ENCODE results near the gene ARID2. TPM values are rescaled to one million over a fixed set of nuclear protein-coding genes. Genes with fewer than 3 reads are reported as not detected.

Gene ARID2
- total RNA-seq, 1 donor from 2014 or later, result 21.1 TPM

GRCh38 chr12:45866299-45866698 is 136.8 kb downstream of the ARID2 start:
- TF ChIP-seq, protein P1, sequence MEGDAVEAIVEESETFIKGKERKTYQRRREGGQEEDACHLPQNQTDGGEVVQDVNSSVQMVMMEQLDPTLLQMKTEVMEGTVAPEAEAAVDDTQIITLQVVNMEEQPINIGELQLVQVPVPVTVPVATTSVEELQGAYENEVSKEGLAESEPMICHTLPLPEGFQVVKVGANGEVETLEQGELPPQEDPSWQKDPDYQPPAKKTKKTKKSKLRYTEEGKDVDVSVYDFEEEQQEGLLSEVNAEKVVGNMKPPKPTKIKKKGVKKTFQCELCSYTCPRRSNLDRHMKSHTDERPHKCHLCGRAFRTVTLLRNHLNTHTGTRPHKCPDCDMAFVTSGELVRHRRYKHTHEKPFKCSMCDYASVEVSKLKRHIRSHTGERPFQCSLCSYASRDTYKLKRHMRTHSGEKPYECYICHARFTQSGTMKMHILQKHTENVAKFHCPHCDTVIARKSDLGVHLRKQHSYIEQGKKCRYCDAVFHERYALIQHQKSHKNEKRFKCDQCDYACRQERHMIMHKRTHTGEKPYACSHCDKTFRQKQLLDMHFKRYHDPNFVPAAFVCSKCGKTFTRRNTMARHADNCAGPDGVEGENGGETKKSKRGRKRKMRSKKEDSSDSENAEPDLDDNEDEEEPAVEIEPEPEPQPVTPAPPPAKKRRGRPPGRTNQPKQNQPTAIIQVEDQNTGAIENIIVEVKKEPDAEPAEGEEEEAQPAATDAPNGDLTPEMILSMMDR (IDR thresholded peaks at IDR 0.05; ENCODE audit: insufficient read depth, low read length, poor library complexity, severe bottlenecking), result no peak
- no peak overlapping the region for H3K4me3 ChIP-seq (ENCODE audit: low read depth, low read length)
- H3K36me3 ChIP-seq (ENCODE audit: control insufficient read depth, insufficient read depth, low read length), result no peaks in the 10 kb centered on the region
- H3K27me3 ChIP-seq (ENCODE audit: control insufficient read depth, insufficient read depth, low read length), result no peaks in the 10 kb centered on the region
- DNase-seq (ENCODE audit: low read depth), result no peak

DNA sequence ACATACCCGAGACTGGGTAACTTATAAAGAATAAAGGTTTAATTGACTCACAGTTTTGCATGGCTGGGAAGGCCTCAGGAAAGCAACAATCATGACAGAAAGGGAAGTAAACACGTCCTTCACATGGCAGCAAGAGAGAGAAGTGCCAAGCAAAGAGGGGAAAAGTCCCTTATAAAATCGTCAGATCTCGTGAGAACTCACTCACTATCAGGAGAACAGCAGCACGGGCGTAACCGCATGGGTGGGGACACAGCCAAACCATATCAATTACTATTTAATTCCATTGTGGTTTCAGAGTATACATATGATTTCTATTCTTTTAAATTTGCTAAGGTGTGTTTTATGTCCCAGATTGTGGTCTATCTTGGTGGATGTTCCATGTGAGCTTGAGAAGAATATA is 142.9 kb downstream of the ARID2 start:
- Histone ChIP-seq H3K36me3 (ENCODE audit: control insufficient read depth, insufficient read depth, low read length) (no peaks in the 10 kb centered on the region), H3K4me3 (ENCODE audit: low read depth, low read length) (no peak overlapping the region), H3K27me3 (ENCODE audit: control insufficient read depth, insufficient read depth, low read length) (no peaks in the 10 kb centered on the region)
- TF ChIP-seq, protein P1 (IDR thresholded peaks at IDR 0.05; ENCODE audit: insufficient read depth, low read length, poor library complexity, severe bottlenecking), result no peak
- no peak for DNase-seq (ENCODE audit: low read depth)

- Histone ChIP-seq H3K27me3 (ENCODE audit: control insufficient read depth, insufficient read depth, low read length) (no peaks in the 10 kb centered on the region), H3K36me3 (ENCODE audit: control insufficient read depth, insufficient read depth, low read length) (no peaks in the 10 kb centered on the region), H3K4me3 (ENCODE audit: low read depth, low read length) (no peak overlapping the region)
- TF ChIP-seq, protein P1 (IDR thresholded peaks at IDR 0.05; ENCODE audit: insufficient read depth, low read length, poor library complexity, severe bottlenecking), result no peak
- no peak for DNase-seq (ENCODE audit: low read depth)
Observed at GRCh38 chr12:45877069-45877468, 147.6 kb downstream of the ARID2 start.

DNA sequence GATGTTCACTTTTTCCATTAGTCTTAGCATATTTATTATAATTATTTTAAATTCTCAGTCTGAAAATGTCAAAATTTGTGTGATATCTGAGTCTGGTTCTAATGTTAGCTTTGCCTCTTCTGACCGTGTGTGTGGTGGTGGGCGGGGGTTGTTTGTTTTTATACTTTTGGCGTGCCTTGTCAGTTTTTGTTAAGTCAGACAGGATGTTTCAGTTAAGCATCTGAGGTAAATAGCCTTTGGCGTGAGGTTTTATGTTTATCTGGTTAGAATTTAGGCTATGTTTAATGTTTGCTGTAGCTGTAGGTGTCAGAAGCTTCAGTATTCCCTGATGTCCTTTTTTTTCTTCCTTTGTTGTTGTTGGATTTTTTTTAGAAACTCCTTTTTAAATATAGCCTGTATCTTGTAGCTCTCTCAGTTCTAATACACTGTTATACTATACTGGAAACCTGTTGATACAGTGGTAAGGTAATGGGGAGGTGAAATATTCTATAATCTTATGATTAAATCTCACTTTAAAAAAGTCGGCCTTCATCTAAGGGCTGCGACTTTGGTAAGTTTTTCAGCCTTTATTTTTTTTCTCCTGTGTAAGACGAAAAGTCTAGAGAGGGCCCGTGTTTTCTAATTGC is 149.2 kb downstream of the ARID2 start:
- no peaks in the 10 kb centered on the region for H3K36me3 ChIP-seq (ENCODE audit: control insufficient read depth, insufficient read depth, low read length)
- TF ChIP-seq, protein P1 (IDR thresholded peaks at IDR 0.05; ENCODE audit: insufficient read depth, low read length, poor library complexity, severe bottlenecking), result no peak
- no peak overlapping the region for H3K4me3 ChIP-seq (ENCODE audit: low read depth, low read length)
- no peak for DNase-seq (ENCODE audit: low read depth)
- H3K27me3 ChIP-seq (ENCODE audit: control insufficient read depth, insufficient read depth, low read length), result no peaks in the 10 kb centered on the region

DNA sequence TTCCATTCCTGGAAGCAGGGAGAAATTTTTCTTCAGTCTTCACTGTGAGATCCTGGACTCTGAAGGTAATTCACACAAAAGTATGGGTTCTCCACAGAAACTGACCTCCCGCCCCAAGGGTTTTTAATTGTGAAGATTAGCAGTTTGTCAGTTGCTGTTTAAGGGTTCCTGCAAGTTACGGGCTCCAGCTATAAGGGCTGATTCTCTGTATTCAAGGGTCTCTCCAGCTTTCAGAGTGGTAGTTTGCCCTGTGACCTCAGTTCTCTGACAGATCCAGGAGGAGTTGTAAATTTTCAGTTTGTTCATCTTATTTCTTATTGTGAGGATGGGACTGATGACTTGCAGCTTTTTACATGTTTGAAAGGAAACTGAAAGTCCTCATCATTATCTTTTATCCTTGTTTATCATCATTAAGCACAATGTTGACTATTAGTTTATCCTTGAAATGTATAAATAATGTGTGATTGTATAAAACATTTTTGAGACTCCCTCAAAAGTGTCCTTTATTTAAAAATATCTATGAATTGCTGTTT is 149.9 kb downstream of the ARID2 start:
- no peak for DNase-seq (ENCODE audit: low read depth)
- TF ChIP-seq, protein P1 (IDR thresholded peaks at IDR 0.05; ENCODE audit: insufficient read depth, low read length, poor library complexity, severe bottlenecking), result no peak

GRCh38 chr12:45880533-45880932 is 151.0 kb downstream of the ARID2 start:
- TF ChIP-seq, protein P1 (IDR thresholded peaks at IDR 0.05; ENCODE audit: insufficient read depth, low read length, poor library complexity, severe bottlenecking), result no peak
- Histone ChIP-seq H3K36me3 (ENCODE audit: control insufficient read depth, insufficient read depth, low read length) (no peaks in the 10 kb centered on the region), H3K27me3 (ENCODE audit: control insufficient read depth, insufficient read depth, low read length) (no peaks in the 10 kb centered on the region), H3K4me3 (ENCODE audit: low read depth, low read length) (no peak overlapping the region)
- DNase-seq (ENCODE audit: low read depth), result no peak

More for the DNA sequence above, 149.9 kb downstream of the ARID2 start:
- H3K27me3 ChIP-seq (ENCODE audit: control insufficient read depth, insufficient read depth, low read length), result no peaks in the 10 kb centered on the region
- H3K36me3 ChIP-seq (ENCODE audit: control insufficient read depth, insufficient read depth, low read length), result no peaks in the 10 kb centered on the region
- H3K4me3 ChIP-seq (ENCODE audit: low read depth, low read length), result no peak overlapping the region

Measured in kidney epithelial cell (primary cell).